Heart left ventricle (tissue), 16 donors: ENCODE results near the gene HOXA1. TPM values are rescaled to one million over a fixed set of nuclear protein-coding genes. Genes with fewer than 3 reads are reported as not detected.

Experiments used
- ATAC-seq, 4 donors: fragments of 200-7000 bp; cut with Tn5 transposase; one replicate each; pipeline ENCODE4 v1.9.1; 2020 to 2022; ENCODE audit warnings: moderate library complexity in 4 of 4, mild to moderate bottlenecking in 3 of 4, moderate number of reproducible peaks in 1 of 4
- DNase-seq, 5 donors: peaks; one replicate each; pipeline ENCODE4 v3.0.0-alpha.2; 2020
- H3K27ac ChIP-seq, 12 donors: fragments of 200-600 bp; sonication (generic) in 4 of 12; one replicate each; pipeline versions ENCODE4 v1.5.0 to v1.8.0; 2016 to 2022; ENCODE audit warnings: mild to moderate bottlenecking in 2 of 12
- H3K27me3 ChIP-seq, 9 donors: fragments of 200-600 bp; sonication (generic) in 2 of 9; one replicate each; pipeline versions ENCODE4 v1.5.1 to v1.8.0; 2016 to 2022; ENCODE audit warnings: mild to moderate bottlenecking in 3 of 9
- H3K36me3 ChIP-seq, 9 donors: fragments of 200-600 bp; sonication (generic) in 2 of 9; one replicate each; pipeline versions ENCODE4 v1.5.0 to v1.8.0; 2018 to 2022; ENCODE audit warnings: mild to moderate bottlenecking in 2 of 9
- H3K4me1 ChIP-seq, 12 donors: fragments of 200-600 bp; sonication (generic) in 4 of 12; one replicate each; pipeline versions ENCODE4 v1.5.0 to v1.8.0; 2016 to 2022; ENCODE audit warnings: mild to moderate bottlenecking in 3 of 12
- H3K4me3 ChIP-seq, 12 donors: fragments of 200-600 bp; sonication (generic) in 4 of 12; one replicate each; pipeline versions ENCODE4 v1.5.0 to v1.8.0; 2017 to 2022; ENCODE audit warnings: mild to moderate bottlenecking in 9 of 12, moderate library complexity in 4 of 12
- H3K9me3 ChIP-seq, 12 donors: fragments of 200-600 bp; sonication (generic) in 4 of 12; one replicate each; pipeline versions ENCODE4 v1.5.0 to v1.8.0; 2016 to 2022; ENCODE audit warnings: mild to moderate bottlenecking in 1 of 12
- CTCF ChIP-seq, 12 donors: fragments of 200-600 bp; sonication (generic) in 4 of 12; IDR thresholded peaks; one replicate each; pipeline versions ENCODE4 v1.5.0 to v1.8.0; 2018 to 2022; ENCODE audit warnings: antibody characterized with exemption in 12 of 12, mild to moderate bottlenecking in 5 of 12
- POLR2A ChIP-seq, 2 donors: fragments of 450-650 bp; IDR thresholded peaks; one replicate each; pipeline ENCODE4 v1.6.1; 2017; ENCODE audit warnings: antibody characterized with exemption in 2 of 2, mild to moderate bottlenecking in 2 of 2, moderate library complexity in 2 of 2
- WGBS, 4 donors: extraction: QIAGEN DNeasy Blood & Tissue Kit in 2 of 4; methylation state at CpG; one replicate each; pipeline versions ENCODE4 v1.1.5 to v1.1.7; 2013 to 2018; 5-methylcytosine and 5-hydroxymethylcytosine counted together
- intact Hi-C, 10 donors: fragments of 100-400 bp; cut with DNase I; formaldehyde crosslinking; loops; one replicate each; pipeline versions ENCODE4 v1.11.1 to v1.14.2; 2022
- polyA plus RNA-seq, 2 donors: library from polyadenylated mRNA; stranded (reverse); fragments of 200-250 nt; gene quantifications; one replicate each; pipeline ENCODE4 v1.2.3, GENCODE V29; 2013
- total RNA-seq, 9 donors: library from RNA; depleted of rRNA in 2 of 9; stranded (reverse); fragments of >200 nt in 2 of 9; fragmentation: NEBNext Ultra II Directional in 3 of 9; extraction: Animal tissue kit (Norgen Biotek cat#: 25700) in 3 of 9; gene quantifications; one replicate each; pipeline versions ENCODE4 v1.1.0 to v1.2.4, GENCODE V29; 2016 to 2023
- donor health status: ischemic (EF 13 %, LVEDD 7.1; RV severe dilation, severe dysfunction).
- donor health status: healthy with polysubstance abuse.
- donor health status: DM: no; HTN: yes; CAD: no.
- donor health status: DM: no; HTN: no; CAD: no.
- donor health status: ischemic (EF 25% LVEDD 6.9; RV normal size, moderate dysfunction).
- donor health status: ischemic (EF 25% LVEDD 5.7; RV mildly dilated, moderate dysfunction).
- donor health status: healthy.
- donor health status: DM: yes; HTN: yes; CAD: no.
- donor health status: ischemic (EF 35%, LVEDD 5.7; RV mildly dilated, moderate dysfunction).
- donor health status: nonischemic (EF 11% LVEDD 7.7; RV severe dilation, severe dysfunction).
- donor health status: DM: yes; HTN: yes; CAD: no.
- donor health status: PGD.
- donor health status: ischemic (EF 29% LVEDD 5.4; RV normal size, mild dysfunction).
- donor health status: nonischemic (EF 23%, LVEDD 6.1; RV moderate dilation, normal function).

The HOXA1 gene
- total and polyA plus RNA-seq, 11 donors: 0.07 to 0.66 (median 0.36) TPM; not detected in 7

GRCh38 chr7:27131390-27131819, 35.6 kb upstream of the HOXA1 start:
- TF ChIP-seq POLR2A (IDR thresholded peaks at IDR 0.05): no peak
- no peak for TF ChIP-seq CTCF (IDR thresholded peaks at IDR 0.05)
- H3K27ac ChIP-seq: peak overlapping the region in 5 of 12 donors; percentile 57 to 89 (median 66)
- peaks cover 0 to 16% (median 0%) of the 10 kb centered on the region in 12 donors for H3K4me1 ChIP-seq
- ATAC-seq (no peak), DNase-seq (no peak)
- WGBS, 4 donors: 16 to 29% (median 21%) methylated on average over 12 of the region's 12 CpGs
- peaks cover 21 to 97% (median 90%) of the 10 kb centered on the region in 9 donors for H3K27me3 ChIP-seq
- peak overlapping the region in 11 of 12 donors; percentile 34 to 67 (median 55) for H3K4me3 ChIP-seq
- H3K36me3 ChIP-seq: no peaks in the 10 kb centered on the region
- no peaks in the 10 kb centered on the region for H3K9me3 ChIP-seq
- intact Hi-C loops: loop anchor here in 3 of 10 donors (5.0 kb wide), 2 partner anchors 34 to 269 kb away; partner anchors contain the start of genes SKAP2 (in 2 of the 3) and HOXA1 (in 1 of the 3)

- no peaks in the 10 kb centered on the region for H3K36me3 ChIP-seq
- WGBS, 4 donors: 2 to 8% (median 6%) methylated on average over 46 to 67 of the region's 67 CpGs
- TF ChIP-seq POLR2A (IDR thresholded peaks at IDR 0.05) (peak in 1 of 2 donors; percentile 56), CTCF (IDR thresholded peaks at IDR 0.05) (no peak)
- intact Hi-C loops: loop anchor here in 3 of 10 donors (5.0 kb wide), 2 partner anchors 33 to 268 kb away; partner anchors contain the start of genes SKAP2 (in 2 of the 3) and HOXA1 (in 1 of the 3)
- peak within 1 kb of the TSS; percentile 34 to 67 (median 54) for H3K4me3 ChIP-seq
- H3K27ac ChIP-seq: peak within 1 kb of the TSS; percentile 35 to 89 (median 66)
- peak; percentile 75 to 89 (median 78) for DNase-seq
- H3K9me3 ChIP-seq: no peaks in the 10 kb centered on the region
- H3K4me1 ChIP-seq: peaks cover 0 to 16% (median 0%) of the 10 kb centered on the region in 12 donors
- H3K27me3 ChIP-seq: peaks cover 21 to 97% (median 88%) of the 10 kb centered on the region in 9 donors
- ATAC-seq: peak; percentile 77 to 96 (median 89)
Measured at GRCh38 chr7:27130540-27131389, 35.0 kb upstream of the HOXA1 start, which contains the start of gene HOXA4. Gene HOXA4 (minus strand): TSS chr7:27130757. CDS start chr7:27130733, 24 bp downstream.

GRCh38 chr7:27129729-27130539, 34.1 kb upstream of the HOXA1 start:
- intact Hi-C loops: loop anchor here in 3 of 10 donors (5.0 kb wide), 2 partner anchors 33 to 268 kb away; partner anchors contain the start of genes SKAP2 (in 2 of the 3) and HOXA1 (in 1 of the 3)
- peak overlapping the region; percentile 29 to 67 (median 54) for H3K4me3 ChIP-seq
- no peaks in the 10 kb centered on the region for H3K36me3 ChIP-seq
- peaks cover 0 to 16% (median 0%) of the 10 kb centered on the region in 12 donors for H3K4me1 ChIP-seq
- peak overlapping the region; percentile 35 to 89 (median 63) for H3K27ac ChIP-seq
- ATAC-seq (peak in 2 of 4 donors; percentile 24 to 29), DNase-seq (peak in 1 of 5 donors; percentile 65)
- TF ChIP-seq CTCF (IDR thresholded peaks at IDR 0.05) (peak in 3 of 12 donors; percentile 12 to 33 (median 16)), POLR2A (IDR thresholded peaks at IDR 0.05) (no peak)
- 2 to 11% (median 8%) methylated on average over 18 to 72 of the region's 72 CpGs for WGBS, 4 donors
- H3K27me3 ChIP-seq: peaks cover 19 to 97% (median 88%) of the 10 kb centered on the region in 9 donors
- no peaks in the 10 kb centered on the region for H3K9me3 ChIP-seq
